Suprapubic skin (tissue), 3 donors: ENCODE data around the gene BIN1.

Experiments
- CTCF ChIP-seq, 2 donors: fragments of 200-600 bp in 1 of 2; fragments of 450-650 bp in 1 of 2; sonication (generic) in 1 of 2; IDR thresholded peaks; one replicate each; pipeline ENCODE4 v1.5.1; 2016 to 2019; ENCODE audit warnings: antibody characterized with exemption in 2 of 2, mild to moderate bottlenecking in 1 of 2, moderate library complexity in 1 of 2
- EP300 ChIP-seq: sonication (generic); formaldehyde crosslinking; IDR thresholded peaks from one replicate; pipeline ENCODE4 v1.6.1; 2017; ENCODE audit warnings: antibody characterized with exemption
- POLR2A ChIP-seq, 2 donors: fragments of 450-650 bp; IDR thresholded peaks; one replicate each; pipeline ENCODE4 v1.6.1; 2017; ENCODE audit warnings: antibody characterized with exemption in 2 of 2, mild to moderate bottlenecking in 2 of 2, moderate library complexity in 2 of 2

DNA sequence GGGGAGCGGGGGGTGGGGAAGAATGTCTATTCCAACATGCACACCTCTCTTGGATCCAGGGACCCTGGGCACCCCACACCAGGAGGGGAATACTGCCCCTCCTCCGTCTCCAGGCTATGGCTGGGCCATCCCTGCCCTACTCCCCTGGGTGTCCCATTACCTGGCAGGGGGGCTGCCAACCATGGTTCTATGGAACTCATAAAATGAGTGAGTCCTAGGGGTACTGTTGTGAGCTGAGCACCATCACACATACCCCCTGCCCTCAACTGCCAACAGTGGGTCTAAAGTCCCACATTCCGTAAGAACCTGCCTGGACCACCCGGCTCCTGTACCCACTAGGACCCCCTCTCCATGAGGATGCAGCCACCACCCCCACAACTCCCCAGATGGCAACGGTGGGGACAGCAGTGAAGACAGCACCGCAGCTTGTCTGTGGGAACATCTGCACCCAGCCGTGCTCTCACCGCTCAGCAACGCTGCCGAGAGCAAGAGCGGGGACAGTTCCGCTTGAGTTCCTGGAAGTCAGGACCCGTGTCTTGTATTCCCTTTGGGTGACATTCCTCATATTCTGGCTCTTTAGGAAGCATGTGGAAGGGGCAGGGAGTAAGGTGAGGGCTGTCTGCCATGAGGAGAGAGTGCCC lies 41.5 kb downstream of the BIN1 start:
- TF ChIP-seq CTCF (IDR thresholded peaks at IDR 0.05) (no peak), POLR2A (IDR thresholded peaks at IDR 0.05) (no peak), EP300 (no peak)
